ENCODE measurements around the gene VPS29.
"Not testable (repeated sequence)": the region's sequence is repeated elsewhere in the genome, so short reads cannot be mapped to it uniquely, and the experiment has no call there.

Gene VPS29

DNA sequence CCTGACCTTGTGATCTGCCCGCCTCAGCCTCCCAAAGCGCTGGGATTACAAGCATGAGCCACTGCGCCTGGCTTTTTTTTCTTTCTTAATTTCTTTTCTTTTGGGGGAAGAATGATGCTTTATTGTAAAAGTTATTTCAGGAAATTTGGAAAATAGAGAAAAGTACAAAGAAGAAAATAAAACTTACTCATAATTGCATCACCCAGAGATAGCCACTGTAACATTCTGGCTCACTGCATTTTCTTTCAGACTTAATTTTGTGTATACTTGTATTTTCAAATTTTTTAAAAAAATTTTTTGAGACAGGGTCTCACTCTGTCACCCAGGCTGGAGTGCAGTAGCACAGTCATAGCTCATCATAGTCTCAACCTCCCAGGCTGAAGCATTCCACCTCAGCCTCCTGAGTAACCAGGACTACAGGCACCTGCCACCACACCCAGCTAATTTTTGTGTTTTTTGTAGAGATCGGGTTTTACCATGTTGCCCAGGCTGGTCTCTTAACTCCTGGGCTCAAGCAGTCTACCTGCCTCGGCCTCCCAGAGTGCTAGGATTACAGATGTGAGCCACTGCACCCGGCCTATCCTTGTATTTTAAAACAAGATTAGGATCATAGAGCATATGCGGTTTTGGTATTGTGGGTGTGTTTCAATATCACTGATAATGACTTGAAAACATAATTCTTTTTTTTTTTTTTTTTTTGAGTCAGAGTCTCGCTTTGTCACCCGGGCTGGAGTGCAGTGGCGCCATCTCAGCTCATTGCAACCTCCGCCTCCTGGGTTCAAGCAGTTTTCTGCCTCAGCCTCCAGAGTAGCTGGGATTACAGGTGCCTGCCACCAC is 19.2 kb upstream of the VPS29 start:
- DNase-seq (ENCODE audit: low read depth) = not testable (repeated sequence)

DNA sequence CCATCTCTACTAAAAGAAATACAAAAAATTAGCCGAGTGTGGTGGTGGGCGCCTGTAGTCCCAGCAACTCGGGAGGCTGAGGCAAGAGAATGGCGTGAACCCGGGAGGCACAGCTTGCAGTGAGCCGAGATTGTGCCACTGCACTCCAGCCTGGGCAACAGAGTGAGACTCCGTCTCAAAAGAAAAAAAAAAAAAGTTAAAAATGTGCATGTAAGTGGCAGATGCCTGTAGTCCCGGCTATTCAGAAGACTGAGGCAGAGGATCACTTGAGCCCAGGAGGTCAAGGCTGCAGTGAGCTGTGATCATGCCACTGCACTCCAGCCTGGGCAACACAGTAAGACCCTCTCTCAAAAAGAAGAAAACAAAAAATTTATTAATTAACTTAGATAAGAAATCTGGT is 16.1 kb upstream of the VPS29 start:
- DNase-seq (ENCODE audit: low read depth) = not testable (repeated sequence)

DNA sequence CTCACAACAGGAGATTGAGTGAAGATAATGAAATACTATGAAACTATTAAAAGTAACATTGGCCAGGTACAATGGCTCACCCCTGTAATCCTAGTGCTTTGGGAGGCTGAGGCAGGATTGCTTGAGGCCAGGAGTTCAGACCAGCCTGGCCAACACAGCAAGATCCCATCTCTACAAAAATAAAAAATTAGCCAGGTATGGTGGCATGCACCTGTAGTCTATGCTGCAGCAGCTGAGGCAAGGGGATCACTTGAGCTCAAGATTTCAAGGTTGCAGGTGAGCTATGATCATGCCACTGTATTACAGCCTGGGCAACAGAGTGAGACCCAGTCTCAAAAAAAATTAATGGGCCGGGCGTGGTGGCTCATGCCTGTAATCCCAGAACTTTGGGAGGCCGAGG is 15.1 kb upstream of the VPS29 start:
- DNase-seq (ENCODE audit: low read depth) = no peak

GRCh38 chr12:110514363-110514762 is 12.5 kb upstream of the VPS29 start:
- DNase-seq (ENCODE audit: low read depth) = no peak

- DNase-seq (ENCODE audit: low read depth) = no peak
These were observed 11.9 kb upstream of the VPS29 start for GRCh38 chr12:110513842-110514241.

GRCh38 chr12:110508071-110508586 is 6.2 kb upstream of the VPS29 start:
- DNase-seq (ENCODE audit: low read depth) = no peak

- no peak for DNase-seq (ENCODE audit: low read depth)
These were observed 3.4 kb upstream of the VPS29 start for GRCh38 chr12:110505332-110505731.

GRCh38 chr12:110503432-110503831 is 1.5 kb upstream of the VPS29 start:
- DNase-seq (ENCODE audit: low read depth) = no peak

GRCh38 chr12:110501399-110501751 is 536 bp downstream of the VPS29 start:
- no peak for DNase-seq (ENCODE audit: low read depth)

DNA sequence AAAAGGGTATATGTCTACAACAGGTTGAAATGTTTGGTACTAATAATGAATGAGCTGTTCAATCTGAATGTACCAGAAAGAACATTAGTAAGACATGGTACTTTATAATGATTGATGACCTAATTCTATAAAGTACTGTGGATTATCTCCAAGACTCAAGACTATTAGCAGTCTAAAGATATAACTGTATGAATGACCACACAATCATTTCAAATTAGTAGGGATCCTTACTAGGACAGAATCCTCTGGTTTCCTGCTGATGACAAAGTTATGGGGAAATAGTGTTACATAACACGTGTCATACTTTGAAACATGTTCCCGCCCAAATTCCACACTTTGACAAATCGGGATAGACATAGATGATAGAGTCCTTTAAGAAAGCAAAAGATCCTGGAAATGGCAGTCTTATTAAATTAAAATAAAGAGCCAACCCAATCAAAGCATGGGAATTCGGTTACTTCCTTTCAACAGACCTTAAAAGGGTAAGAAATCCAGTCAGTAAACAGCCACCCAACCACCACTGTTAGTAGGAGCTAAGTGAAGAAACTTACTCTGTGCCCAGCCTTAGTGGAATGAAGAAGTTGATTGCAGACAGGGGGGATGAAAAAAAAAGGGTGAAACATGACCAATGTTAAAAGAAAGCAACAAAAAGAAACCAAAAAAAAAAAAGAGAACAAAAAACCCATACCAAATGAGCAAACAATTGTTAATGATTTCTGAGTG is 2.8 kb downstream of the VPS29 start:
- DNase-seq (ENCODE audit: low read depth) = no peak

- DNase-seq (ENCODE audit: low read depth) = no peak
These were observed 26.5 kb downstream of the VPS29 start for GRCh38 chr12:110475426-110475825.

DNA sequence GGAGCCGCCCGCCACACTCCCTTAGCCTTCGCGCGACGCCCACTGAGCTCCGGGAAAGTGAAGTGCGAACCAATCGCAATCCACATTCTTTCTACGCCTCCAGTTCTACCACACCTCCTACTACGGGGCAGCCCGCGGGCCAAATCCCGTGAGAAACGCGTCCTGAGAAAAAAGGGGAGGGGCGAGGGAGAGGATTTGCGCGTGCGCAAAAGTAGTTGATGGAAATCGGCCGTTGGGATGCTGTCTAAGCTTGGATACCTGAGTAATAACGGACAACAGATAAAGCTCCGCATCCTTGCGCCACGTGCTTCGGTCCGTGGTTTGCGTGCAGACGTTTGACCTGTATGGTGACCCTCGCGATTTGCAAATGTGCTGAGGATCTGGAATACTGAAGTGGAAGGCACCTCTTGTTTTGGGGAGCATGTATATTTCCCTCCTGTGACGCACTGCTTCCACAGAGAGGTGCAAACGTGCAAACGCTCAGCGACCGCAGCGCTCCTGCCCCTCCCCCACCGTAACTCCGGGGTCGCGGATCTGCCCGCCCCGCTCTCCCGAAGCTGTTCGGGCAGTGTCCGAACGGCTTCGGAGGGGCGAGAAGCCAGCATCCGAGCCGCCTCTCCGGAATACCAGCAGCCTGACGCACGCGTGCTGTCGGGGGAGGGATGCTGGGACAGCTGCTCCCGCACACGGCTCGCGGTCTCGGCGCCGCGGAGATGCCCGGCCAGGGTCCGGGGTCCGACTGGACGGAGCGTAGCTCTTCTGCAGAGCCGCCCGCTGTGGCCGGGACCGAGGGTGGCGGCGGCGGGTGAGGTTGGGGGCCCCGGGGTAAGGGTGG is 33.5 kb downstream of the VPS29 start, which contains the start of the genes FAM216A and GPN3:
Gene FAM216A (plus strand): TSS at position 632 of the 835 bp plus-strand sequence. CDS start 31 bp downstream, at position 663.
Gene GPN3 (minus strand): TSS at position 44 of the 835 bp plus-strand sequence. CDS start 54 bp downstream, outside the sequence.
- peak; percentile 90 for DNase-seq (ENCODE audit: low read depth)

GRCh38 chr12:110467847-110468213 is 34.1 kb downstream of the VPS29 start:
- no peak for DNase-seq (ENCODE audit: low read depth)

DNA sequence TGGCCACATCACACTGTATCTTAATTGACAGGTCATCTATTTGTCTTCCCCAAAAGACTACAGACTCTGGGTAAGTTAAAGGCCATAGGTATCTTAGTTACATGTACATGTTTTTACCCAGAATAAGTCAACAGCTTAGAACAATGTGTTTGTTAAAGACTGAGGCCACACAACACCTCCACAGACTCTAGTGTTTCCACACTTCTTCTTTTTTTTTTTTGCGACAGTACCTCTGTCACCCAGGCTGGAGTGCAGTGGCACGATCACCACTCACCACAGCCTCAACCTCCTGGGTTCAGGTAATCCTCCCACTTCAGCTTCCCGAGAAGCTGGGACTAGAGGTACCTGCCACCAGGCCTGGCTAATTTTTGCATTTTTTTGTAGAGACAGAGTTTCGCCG is 35.1 kb downstream of the VPS29 start:
- no peak for DNase-seq (ENCODE audit: low read depth)

DNA sequence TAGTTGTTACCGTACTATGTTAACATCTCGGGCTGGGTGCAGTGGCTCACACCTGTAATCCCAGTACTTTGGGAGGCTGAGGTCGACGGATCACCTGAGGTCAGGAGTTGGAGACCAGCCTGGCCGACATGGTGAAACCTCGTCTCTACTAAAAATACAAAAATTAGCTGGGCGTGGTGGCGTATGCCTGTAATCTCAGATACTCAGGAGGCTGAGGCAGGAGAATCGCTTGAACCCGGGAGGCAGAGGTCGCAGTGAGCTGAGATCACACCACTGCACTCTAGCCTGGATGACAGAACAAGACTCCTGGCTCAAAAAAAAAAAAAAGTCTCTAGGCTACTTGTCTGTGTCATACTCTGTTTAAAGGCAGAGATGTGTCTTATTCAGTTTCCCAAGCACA is 36.1 kb downstream of the VPS29 start:
- DNase-seq (ENCODE audit: low read depth) = not testable (repeated sequence)

GRCh38 chr12:110465024-110465423 is 36.9 kb downstream of the VPS29 start:
- no peak for DNase-seq (ENCODE audit: low read depth)

GRCh38 chr12:110461189-110461588 is 40.7 kb downstream of the VPS29 start:
- DNase-seq (ENCODE audit: low read depth) = not testable (repeated sequence)

DNA sequence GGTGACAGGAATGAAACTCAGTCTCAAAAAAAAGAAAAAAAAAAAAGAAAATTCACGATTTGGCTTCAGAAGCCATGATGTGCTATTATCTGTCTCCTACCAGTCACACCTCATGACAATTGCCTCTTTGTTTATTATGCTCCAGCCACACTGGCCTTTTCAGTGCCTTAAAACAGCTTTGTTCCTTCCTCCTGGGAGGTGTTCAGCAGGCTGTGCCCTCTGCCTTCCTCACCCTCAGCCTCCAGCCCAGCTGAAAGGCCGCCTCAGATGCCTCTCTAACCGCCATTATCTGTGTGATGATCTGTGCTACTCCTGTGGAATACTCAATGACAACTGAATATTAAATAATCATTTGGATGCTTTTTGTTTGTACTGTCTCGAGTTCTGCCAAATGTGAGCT is 43.2 kb downstream of the VPS29 start:
- DNase-seq (ENCODE audit: low read depth) = no peak

DNA sequence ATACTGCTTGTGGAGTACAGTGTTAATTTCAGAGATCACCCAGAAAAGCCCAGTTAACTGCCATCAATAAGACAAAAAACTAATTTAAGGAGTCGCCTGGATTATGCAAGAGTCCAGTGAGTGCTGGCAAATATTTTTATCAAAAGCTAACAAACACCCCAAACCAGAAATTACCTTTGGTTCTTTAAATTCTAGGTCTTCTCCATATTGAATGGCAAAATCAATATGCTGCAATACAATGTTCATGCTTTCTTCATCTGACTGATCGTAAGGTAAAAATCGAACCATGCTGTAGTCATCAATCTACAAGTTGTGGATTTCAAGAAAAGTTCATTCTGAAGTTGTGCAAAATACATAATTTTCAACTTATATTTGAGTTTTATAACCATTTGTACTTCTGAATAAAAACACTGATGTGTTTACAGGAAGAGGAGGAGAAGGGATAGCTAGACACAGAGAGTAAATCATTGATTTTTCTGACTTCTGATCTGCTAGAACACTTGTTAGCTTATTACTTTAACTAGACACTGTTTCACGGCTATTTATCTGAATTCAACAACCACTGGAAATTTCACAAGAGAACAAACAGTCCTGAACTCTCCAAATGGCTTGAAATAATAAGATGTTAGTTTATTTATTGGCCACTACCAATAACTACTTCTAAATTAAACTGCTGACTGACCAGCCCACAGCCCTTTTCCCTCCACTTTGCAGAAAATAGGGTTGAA is 48.2 kb downstream of the VPS29 start:
- no peak for DNase-seq (ENCODE audit: low read depth)

DNA sequence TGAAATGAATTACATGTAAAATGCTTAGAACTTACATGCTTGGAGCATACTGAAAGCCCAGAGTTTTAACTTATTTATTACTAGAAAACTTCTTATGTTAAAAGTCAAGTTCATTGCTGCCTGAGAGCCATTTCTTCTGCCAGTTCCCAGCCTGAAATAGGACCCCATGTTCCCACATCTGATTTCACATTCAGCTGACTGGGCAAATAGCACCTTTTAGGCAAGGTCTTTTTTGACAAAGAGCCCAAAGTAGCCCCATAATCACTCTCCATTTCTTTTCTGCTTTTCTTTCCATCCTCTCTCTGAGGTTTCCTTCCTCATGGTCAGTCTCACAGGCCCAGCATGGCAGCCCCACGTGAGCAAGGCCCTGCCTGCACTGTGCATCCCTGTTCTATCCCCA is 50.6 kb downstream of the VPS29 start:
- no peak for DNase-seq (ENCODE audit: low read depth)

DNA sequence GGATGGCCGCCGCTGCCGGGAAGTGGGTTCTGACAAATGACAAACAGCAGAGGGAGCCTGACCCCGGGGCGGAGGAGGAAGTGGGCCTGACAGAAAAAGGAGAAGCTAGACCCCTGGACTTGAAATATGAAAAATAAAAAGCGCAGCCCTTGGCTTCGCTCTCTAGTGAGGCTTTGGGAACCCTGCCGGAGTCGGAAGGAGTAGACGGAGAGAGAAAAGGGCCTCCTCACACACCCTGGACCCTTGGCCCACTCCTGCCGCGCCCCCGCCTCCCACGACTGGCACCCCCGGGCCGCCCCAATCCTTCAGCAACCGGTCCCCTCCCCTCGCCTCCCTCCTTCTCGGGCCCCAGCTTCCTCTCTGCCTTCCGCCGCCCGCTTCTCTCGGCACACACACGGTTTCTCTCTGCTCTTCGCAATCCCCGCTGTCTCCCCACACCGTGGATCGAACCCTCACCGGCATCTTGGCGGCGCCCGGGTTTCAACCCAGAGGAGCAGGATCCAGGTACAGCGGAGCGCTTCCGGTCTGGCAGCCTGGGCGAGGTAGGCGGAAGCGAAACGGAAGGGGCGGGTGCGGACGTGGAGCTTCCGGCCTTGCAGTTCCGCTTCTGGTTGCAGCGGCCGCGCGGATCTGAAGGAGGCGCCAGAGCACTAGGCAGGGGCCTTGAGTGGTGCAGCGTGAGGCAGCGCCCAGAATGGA is 52.0 kb downstream of the VPS29 start, which contains the start of gene ARPC3:
Gene ARPC3 (minus strand): TSS at position 539 of the 699 bp plus-strand sequence. CDS start 77 bp downstream, at position 462.
- DNase-seq (ENCODE audit: low read depth) = peak; percentile 92

Measured in activated gamma-delta T cell treated with anti-CD3 and anti-CD28 coated beads, Interleukin-2, amount 50 U/mL, for 16 hours (primary cell).